Erythroblast (primary cell): ENCODE measurements around the gene CLK3.

ENCODE experiments used
- GATA1 ChIP-seq: IDR thresholded peaks from 2 replicates; pipeline ENCODE4 v1.6.1; 2011; ENCODE audit warnings: low read depth, mild to moderate bottlenecking, control low read depth, low read length, moderate library complexity
- POLR2A ChIP-seq: IDR thresholded peaks from 2 replicates; pipeline ENCODE4 v1.6.1; 2011; ENCODE audit warnings: mild to moderate bottlenecking, low read length

GRCh38 chr15:74571191-74571590 is 44.4 kb upstream of the CLK3 start:
- no peak for TF ChIP-seq POLR2A
- no peak for TF ChIP-seq GATA1
